ENCODE data around the gene STXBP6. TPM values are rescaled to one million over a fixed set of nuclear protein-coding genes. Genes with fewer than 3 reads are reported as not detected.
"Not testable (repeated sequence)": the region's sequence is repeated elsewhere in the genome, so short reads cannot be mapped to it uniquely, and the experiment has no call there.

Gene STXBP6
- polyA plus RNA-seq, 4 donors, result 7.3 to 8.7 (median 8.2) TPM

DNA sequence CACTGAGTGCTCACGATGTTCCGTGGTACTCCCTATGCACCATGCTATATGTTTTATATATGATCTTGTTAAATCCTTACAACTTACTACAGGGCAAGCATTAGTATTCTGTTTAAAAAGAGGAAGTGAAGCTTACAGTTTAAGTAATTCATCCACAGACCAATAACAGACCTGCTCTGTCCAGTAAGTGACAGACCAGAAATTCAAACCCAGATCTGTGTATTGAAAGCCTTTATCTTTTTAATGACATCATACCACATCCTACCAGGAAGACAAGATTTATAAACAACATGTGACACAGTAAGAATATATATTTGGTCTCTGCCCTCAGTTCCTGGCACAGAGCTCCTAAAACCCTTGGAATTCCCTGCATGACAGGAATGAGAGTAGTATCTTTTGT lies 206.5 kb downstream of the STXBP6 start:
- no peak for DNase-seq (ENCODE audit: low read depth in 4 of 4, low spot score in 3 of 4)

DNA sequence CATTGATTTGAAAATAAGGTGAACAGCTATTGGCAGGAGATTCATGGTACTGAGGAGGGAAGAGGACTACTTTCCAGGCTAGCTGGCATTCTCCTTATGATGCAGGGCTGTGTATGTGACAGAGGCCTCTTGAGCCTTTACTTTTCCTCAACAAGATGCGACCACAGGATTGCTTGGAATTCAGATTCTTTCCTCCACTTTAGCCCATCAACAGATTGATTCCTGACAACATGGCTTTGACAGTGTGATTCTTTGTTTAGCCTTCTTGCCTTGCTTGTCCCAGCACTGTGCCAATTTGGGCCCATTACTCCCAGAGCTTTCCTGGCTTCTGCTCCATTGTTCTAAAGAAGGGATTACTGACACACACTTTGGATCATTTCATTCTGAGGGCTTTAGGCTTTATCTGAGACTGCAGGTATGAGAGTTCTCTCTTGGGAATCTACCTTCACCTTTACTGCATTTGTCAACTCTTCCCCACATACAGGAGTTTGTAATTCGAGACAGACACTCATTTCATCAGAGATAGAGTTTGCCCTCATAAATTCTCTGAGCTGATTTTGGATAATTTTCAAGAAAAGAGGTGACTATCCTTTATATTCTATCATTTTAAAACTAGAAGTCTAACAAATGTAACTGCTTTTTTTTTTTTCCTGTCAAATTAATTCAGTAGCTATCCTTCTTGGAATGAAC lies 209.6 kb downstream of the STXBP6 start:
- no peak for DNase-seq (ENCODE audit: low read depth in 4 of 4, low spot score in 3 of 4)

DNA sequence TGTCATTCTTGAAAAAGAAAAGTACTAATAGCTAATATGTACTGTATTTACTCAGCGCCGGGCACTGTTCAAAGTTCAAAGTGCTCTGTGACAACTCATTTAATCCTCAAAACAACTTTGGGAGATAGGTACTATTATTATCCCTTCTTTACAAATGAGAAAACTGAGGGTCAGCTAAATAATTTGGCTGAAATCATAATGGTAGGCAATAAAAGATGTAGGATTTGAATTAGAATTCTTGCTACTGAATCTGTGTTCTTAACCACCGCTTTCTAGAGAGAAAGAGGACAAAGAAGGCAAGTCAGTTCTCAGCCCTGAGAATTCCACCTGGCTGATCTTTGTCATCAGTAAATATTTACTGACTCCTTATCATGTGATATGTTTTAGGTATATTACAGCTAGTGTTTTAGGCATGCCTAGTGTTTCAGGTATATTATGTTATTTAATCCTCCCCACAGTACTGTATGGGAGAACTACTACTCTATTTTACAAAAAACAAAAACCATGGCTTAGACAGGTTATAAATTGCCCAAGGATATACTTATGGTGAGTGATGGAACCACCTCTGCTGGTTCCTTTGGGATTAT lies 210.2 kb downstream of the STXBP6 start:
- no peak for DNase-seq (ENCODE audit: low read depth in 4 of 4, low spot score in 3 of 4)

DNA sequence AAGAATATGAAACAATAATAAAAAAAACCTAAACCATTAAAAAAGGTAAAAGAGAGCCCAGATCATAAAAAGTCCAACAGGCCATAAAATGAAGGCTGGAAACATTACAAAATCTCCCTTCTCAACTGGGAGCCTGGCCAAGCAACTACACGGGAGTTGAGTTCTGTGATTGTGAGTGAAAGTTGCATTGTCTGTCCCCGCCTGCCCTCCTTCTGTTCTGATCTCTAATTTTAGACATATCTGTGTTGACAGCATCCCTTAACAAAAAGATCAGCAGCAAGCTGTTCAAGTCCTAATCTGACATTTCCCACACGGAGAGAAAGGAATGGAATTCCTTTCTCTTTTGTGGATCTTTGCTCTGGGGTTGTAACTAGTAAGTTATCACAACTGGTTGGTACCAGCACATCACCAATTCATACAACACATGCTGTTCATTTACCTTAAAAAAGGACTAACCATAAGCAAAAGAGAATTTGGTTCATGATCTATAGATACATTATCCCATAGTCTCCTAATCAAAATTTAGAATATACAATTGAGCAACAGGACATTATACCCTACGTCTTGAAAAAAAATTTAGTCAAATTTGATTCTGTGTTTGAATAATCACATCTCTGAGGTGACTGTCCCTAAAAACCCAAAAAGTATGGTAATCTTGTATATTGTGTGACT lies 210.9 kb downstream of the STXBP6 start:
- no peak for DNase-seq (ENCODE audit: low read depth in 4 of 4, low spot score in 3 of 4)

DNA sequence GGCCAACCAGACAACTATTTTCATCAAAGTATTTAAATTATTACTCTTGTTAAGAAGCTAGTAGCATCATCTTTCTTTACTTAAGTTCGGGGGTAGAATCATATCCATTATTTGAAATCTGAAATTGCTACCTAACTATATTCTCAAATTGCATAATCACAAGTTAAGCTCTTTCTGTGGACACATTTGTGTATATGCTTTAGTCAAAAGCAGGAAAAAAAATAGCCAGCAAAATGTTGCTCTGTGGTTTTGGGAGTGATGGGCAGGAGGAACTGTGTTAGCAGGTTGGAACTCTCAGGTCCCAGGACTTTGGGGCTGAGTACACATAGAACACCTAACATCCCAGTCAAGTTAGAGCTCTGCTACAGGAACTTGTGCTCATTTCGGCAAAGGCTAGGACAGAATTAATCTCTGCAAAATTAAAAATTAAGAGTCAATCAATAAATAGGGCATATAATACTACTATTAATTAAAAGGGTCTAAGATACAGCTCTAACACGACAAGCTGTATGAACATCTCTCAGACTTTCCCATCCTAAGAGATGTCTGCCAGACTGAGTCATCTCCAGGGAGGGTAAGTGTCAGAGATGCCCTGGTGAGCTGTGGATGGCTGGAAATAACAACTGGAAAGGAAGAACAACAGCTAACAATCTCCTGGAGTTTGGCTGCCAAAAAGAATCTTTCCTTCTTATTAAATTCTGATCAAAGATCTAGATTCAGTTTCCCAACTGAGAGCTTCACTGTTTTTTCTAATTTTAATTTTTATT lies 212.5 kb downstream of the STXBP6 start:
- DNase-seq (ENCODE audit: low read depth in 4 of 4, low spot score in 3 of 4), result no peak

DNA sequence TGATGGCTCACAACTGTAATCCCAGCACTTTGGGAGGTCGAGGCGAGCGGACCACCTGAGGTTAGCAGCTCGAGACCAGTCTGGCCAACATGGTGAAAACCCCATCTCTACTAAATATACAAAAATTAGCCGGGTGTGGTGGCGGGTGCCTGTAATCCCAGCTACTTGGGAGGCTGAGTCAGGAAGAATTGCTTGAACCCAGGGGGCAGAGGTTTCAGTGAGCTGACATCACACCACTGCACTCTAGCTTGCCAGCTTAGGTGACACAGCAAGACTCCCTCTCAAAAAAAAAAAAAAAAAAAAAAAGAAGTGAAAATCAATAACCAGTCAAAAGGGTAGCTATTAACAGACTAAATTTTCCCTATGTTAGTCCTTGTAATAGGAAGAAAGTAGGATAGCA lies 213.6 kb downstream of the STXBP6 start:
- not testable (repeated sequence) for DNase-seq (ENCODE audit: low read depth in 4 of 4, low spot score in 3 of 4)

DNA sequence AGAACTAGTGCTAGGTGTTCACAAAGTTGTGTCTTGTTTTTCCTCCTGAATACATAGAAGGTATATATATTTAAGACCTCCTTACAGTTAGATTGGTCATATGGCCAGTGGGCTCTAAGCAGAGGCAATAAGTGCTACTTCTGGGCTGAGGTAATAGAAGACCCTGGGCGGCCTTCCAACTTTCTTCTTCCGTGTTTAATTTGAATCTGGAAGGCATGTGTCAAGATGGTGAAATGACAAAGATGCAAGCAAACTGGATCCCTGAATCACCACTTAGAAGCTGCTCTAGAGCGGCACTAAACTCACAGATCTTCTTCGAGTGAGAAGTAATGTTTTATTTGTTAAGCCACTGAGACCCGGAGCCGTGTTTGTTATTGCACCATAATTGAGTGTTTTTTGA lies 215.0 kb downstream of the STXBP6 start:
- no peak for DNase-seq (ENCODE audit: low read depth in 4 of 4, low spot score in 3 of 4)

DNA sequence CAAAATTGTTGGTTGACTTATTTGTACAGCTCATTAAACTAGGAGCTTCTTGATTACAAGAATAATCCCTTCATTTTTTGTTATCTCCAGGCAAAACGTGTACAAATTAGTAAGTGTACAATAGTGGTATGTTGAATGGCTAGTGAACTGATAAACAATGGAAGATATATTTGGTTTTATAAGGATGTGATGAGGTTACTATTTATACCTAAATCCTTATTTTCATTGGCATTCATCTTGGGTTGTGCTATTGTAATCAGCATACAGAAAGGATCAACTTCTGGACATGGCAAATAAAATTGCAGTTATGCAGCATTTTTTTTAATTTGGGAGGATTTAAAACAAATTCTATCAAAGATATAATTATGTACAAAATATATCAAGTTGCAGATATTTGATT lies 216.6 kb downstream of the STXBP6 start:
- no peak for DNase-seq (ENCODE audit: low read depth in 4 of 4, low spot score in 3 of 4)

DNA sequence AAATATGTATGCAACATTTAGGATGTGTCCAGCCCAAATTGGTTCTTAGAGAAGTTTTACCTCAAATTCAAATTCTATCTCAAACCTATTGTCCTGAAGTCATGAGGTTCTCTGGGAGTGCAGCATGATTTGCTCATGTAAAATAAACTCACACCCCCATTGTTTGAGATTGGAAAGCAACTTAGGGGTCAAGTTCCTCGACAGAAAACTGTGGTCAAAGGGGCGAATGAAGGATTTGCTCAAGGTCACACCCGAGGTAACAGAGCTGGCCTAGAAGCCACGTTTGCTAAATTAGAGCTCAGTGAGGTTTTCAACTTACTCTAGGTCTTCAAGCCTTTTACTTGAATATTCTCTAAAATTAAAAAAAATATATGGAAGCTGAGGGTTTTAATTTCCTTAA lies 218.3 kb downstream of the STXBP6 start:
- DNase-seq (ENCODE audit: low read depth in 4 of 4, low spot score in 3 of 4), result no peak

DNA sequence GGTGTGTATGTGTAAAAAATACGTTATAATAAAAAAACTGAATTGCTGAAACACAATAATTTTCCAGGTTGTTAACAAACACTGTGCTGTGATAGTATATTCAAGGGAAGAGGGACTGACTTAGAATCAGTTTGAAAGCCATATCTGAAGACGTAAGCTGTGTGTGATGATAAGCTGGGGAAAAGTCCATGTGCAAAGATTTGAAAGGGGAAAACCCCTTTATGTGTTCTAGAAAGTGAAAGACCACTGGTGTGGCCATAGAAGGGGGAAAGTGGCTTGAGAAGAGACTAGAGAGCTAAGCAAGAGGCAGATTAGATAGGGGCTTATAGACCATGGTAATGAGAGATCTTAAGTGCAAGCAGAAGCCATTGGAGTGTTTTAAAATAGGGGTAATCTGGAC lies 220.1 kb downstream of the STXBP6 start:
- no peak for DNase-seq (ENCODE audit: low read depth in 4 of 4, low spot score in 3 of 4)

DNA sequence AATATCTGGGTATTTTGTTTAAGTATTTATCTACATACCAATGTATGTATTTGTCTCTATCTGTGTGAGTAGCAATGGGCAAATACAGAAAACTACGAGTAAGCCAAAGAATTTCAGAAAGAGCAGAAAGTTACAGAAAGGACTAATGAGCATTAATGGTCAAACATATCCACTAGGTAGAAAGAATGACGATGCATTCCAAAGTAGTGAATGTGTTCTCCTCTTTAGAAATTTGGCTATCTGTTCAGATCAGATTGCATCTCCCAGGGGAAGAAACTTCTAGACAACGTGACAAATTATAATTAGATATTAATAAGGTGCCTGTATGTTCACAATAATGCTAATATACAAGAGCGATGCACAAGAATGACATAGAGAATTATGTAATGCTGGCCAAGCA lies 221.5 kb downstream of the STXBP6 start:
- no peak for DNase-seq (ENCODE audit: low read depth in 4 of 4, low spot score in 3 of 4)

DNA sequence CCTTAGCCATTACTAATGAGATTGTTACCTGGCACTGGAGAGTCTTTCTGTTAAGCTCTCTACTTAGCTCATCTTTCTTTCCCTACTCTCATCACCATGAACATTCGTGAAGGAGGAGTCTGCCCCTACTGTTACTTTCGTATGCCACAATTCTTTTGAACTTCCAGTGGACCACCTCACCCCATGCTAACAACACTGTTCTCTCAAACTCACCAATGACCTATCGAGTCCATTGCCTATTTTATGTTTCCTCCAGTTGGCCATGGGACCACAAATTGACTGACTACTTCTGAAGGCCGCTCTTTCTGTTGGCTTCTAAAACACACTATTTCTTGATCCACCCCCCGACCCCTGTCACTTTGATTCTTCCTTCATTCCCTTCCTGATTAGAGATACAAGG lies 223.6 kb downstream of the STXBP6 start:
- no peak for DNase-seq (ENCODE audit: low read depth in 4 of 4, low spot score in 3 of 4)

DNA sequence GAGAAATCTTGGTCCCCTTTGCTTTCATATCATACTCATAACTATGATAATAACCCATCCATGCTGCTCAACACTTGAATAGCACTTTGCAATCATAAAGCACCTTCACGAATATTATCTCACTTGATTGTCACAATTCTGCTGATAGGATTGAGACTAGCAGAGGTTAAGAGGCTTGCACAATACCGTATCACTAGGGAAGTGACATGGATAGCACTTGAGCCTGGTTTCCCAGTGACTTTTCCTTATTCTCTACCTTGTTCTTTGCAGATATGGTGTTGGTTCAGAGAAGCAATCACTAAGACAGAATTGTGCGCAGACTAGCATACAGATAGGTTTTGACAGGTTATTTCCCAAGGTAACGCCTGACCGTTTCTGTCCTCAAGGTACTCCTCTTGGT lies 229.3 kb downstream of the STXBP6 start:
- DNase-seq (ENCODE audit: low read depth in 4 of 4, low spot score in 3 of 4), result no peak

DNA sequence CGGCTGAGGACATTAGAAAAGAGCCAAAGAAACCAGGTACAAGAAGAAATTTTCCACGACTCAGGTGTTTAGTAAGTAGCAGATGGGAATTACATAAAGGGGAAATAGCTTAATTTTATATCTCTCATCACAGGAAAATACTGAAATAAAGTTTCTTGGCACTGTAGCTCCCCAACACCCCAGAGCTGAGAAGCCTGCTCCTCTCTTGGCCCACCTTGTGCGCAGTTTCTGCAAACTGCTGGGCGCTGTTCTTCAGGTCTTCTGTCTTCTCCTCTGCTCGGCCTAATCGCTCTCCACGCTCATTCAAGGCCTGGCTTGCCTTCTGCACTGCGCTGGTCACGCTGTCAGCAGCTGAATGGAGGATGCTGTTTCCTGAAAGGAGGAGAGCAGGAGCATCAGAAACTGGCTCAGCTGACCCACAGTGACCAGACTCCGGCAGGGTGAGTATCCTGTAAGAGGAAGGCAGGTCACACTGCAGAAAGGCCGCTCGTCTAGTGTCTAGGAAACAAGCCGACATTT lies 231.1 kb downstream of the STXBP6 start:
- DNase-seq (ENCODE audit: low read depth in 4 of 4, low spot score in 3 of 4), result no peak

DNA sequence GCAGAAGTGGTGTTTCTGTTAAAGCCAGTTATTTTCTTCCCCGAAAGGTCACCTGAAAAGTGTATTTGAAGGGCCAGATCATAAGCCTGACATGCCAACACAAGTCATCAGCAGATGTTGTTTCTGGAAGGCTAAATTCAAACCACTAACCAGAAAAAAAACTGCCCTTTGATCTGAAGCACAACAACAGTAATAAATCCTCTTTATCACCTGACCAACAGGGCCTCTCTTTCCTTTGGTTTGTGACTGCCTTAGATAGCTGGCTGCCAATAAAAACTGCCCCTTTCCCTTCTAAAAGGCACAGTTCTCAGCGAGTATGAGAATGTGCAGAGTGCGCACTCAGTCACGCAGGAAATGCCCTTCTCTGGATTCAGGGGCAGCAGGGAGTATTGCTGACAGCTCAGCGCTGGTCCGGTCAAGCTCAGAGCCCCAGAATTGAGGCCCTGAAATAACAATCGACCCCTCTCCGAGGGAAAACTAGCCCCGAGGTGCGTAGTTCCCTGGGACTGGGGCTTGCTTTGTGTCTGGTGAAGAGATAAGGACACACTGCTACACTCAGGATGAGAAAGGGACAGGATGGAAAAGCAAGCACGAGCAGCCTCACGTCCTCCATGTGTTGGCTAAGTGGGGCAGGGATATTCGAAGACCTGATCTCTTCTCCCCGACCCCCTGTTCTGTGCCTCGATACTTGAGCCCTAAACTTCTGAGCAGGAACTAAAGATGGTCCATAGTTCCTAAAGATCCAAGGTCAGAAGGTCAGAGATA lies 231.7 kb downstream of the STXBP6 start:
- DNase-seq (ENCODE audit: low read depth in 4 of 4, low spot score in 3 of 4), result peak in 3 of 4 donors; percentile 38 to 68 (median 51)

DNA sequence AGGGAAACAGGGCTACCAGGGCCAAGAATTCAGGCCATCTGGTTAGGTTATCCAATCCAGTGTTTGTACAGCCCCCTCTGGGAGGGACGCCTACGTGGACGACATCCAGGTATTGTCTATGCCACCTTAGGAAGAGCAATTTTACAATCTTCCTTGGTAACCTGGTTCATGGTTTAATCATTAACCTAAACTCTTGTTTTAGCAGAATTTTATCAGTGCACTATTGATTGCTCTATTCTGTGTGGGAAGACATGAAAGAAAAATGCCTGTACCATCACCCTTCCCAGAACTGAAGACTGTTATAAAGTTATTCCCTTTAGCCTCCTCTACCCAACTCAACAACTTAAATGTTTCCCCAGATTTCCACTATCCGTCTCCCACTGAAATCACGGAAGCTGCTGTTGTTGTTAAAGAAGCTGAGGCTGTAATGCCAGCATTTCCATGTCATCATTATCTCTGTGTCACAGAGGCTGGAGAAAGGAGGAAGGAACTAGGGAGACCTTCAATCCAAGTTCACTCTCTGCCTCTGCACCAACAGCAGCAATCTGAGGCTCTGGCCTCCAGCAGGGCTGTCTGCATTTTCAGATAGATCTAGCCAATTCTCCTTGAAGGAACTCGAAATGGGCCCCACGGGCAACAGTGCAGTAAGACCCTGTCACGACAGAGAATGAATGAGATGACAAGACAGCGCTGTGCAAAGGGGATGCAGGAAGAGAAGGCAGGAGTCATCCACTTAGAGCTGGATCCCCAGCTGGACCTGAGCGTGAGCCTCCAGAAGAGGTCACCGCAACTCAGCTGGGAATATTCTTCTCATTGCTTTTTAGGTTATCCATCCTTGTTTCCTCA lies 232.5 kb downstream of the STXBP6 start:
- no peak for DNase-seq (ENCODE audit: low read depth in 4 of 4, low spot score in 3 of 4)

DNA sequence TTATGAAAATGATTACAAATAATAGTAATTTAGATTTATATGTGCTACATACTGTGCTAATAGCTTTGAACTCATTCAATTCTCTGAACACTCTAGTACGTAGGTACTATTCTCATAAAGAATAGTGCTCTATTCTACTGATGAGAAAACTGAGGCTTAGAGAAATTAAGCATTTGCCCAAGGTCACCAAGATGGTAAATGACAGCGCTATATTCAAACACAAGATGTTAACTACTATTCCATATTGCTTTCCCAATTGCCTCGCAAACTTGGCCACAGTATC lies 233.1 kb downstream of the STXBP6 start:
- no peak for DNase-seq (ENCODE audit: low read depth in 4 of 4, low spot score in 3 of 4)

DNA sequence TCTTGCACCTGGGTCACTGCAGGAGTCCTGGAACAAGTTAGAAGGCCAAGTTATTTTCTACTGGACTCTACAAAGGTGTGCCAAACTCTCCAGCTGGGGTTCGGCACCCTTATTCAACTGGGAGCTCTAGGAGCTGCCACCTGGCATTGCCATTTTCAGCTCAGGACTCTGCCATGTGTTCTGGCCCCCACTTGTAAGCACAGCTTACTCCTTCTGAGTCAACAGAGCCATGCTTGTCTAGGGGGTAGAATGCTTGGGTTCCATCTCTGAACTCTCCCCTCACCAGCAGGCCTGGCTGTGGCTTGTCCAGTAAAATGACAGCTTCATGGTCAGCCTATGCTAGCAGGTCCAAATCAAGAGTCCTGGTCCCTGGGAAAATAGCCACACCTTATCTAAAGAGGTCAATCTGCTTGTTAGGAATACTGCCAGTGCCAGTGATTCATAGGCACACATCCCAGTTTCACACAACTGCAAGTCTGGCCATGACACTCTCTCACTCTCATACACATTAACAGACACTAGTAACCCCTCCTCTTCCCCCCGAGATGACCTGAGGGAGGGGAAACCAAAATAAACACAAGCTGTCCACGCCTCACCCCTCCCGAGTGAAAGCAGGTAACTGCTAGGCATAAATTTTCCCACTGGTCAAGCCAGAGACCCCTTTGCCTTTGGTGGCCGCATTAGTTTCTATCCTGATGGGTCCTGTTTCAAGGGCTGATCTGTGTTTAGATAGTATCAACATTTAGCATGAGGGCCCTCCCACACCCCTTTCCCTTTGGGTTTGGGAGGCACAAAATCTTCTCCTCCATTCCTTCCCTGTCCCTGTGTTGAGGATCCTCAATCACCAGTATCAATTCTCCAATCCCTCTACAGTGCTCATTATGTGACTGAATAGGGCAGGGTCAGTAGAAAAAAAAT lies 233.7 kb downstream of the STXBP6 start:
- no peak for DNase-seq (ENCODE audit: low read depth in 4 of 4, low spot score in 3 of 4)

DNA sequence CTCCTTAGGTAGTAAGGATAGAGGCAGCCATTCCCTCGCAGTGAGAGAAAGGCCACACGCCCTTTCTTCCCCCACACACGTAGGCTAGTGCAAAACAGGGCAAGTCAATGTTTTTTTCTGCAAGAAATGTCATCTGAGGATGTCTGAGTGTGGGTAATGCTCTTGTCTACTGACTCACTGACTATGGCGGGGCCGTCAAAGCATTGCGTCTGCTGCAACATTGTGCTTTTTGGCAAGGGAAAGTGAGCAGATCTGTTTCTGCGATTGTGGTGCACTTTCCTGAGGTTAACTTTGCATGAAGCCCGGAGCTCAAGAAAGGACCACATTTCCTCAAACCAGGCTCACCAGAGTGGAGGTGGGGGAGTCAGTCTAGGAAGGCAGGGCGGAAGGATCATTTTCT lies 234.4 kb downstream of the STXBP6 start:
- no peak for DNase-seq (ENCODE audit: low read depth in 4 of 4, low spot score in 3 of 4)

Data from right renal pelvis (tissue), 4 donors.